HG03378 (cell line): ENCODE results near the gene TMA7.
"Not testable (repeated sequence)": the region's sequence is repeated elsewhere in the genome, so short reads cannot be mapped to it uniquely, and the experiment has no call there.

ENCODE experiments used
- ATAC-seq: cut with Tn5 transposase; IDR thresholded peaks from one replicate; pipeline ENCODE4 v1.9.1; 2021; ENCODE audit warnings: mild to moderate bottlenecking, moderate library complexity; ENCODE audit not compliant: unreplicated experiment

Gene TMA7

DNA sequence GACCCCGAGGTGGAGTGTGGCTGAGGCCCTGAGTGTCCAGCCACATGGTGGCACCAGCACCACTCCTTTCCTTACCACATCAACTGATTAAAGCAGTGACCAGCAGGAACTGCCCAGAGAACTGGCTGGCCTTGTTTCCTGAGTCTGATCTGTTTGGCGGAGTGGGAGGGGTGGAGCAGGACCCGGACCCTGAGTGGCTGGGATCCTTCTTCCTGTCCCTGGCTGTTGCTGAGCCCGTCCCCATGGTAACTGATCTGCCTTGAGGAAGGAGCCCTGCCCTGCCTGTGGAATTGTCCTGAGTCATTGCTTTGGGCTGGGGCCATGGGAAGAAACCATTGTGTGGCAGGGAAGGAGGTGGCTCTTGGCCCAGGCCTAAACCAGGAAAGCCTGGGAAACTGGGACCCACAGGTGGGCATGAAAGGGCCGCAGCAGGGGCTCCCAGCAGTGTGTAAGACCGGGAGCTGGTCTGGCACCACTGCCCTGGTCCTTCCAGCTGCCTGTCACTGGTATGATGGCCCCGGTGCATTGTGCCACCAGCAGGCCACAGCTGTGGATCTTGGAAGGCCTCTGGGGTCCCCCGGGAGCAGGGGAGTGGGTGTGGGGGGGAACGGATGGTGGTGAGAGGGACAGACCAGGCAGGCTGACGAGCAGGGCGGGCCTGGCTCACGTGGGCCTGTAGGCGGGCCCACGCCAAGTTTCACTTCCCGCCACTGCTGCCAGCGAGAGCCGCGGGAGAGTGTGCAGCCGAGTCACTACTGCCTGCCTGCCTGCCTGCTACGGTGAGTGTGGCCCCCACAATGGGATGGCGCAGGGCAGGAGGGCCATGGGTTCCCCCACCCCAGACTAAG, 25.7 kb downstream of the TMA7 start:
- peak; percentile 51 for ATAC-seq

DNA sequence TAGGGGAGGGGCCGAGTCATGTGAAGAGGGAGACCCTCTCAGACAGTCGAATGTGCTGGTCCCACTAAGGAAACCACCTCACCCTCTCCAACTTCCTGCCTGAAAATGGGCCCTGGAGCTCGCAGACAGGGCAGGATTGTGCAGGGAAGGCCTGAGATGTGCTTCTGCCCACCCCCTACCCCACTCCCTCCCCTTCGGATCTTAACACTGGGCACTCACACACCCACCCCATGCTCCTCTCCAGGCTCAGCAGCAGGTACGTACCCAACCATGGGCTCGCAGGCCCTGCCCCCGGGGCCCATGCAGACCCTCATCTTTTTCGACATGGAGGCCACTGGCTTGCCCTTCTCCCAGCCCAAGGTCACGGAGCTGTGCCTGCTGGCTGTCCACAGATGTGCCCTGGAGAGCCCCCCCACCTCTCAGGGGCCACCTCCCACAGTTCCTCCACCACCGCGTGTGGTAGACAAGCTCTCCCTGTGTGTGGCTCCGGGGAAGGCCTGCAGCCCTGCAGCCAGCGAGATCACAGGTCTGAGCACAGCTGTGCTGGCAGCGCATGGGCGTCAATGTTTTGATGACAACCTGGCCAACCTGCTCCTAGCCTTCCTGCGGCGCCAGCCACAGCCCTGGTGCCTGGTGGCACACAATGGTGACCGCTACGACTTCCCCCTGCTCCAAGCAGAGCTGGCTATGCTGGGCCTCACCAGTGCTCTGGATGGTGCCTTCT, 26.5 kb downstream of the TMA7 start:
- no peak for ATAC-seq

DNA sequence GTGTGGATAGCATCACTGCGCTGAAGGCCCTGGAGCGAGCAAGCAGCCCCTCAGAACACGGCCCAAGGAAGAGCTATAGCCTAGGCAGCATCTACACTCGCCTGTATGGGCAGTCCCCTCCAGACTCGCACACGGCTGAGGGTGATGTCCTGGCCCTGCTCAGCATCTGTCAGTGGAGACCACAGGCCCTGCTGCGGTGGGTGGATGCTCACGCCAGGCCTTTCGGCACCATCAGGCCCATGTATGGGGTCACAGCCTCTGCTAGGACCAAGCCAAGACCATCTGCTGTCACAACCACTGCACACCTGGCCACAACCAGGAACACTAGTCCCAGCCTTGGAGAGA, 27.0 kb downstream of the TMA7 start:
- no peak for ATAC-seq

DNA sequence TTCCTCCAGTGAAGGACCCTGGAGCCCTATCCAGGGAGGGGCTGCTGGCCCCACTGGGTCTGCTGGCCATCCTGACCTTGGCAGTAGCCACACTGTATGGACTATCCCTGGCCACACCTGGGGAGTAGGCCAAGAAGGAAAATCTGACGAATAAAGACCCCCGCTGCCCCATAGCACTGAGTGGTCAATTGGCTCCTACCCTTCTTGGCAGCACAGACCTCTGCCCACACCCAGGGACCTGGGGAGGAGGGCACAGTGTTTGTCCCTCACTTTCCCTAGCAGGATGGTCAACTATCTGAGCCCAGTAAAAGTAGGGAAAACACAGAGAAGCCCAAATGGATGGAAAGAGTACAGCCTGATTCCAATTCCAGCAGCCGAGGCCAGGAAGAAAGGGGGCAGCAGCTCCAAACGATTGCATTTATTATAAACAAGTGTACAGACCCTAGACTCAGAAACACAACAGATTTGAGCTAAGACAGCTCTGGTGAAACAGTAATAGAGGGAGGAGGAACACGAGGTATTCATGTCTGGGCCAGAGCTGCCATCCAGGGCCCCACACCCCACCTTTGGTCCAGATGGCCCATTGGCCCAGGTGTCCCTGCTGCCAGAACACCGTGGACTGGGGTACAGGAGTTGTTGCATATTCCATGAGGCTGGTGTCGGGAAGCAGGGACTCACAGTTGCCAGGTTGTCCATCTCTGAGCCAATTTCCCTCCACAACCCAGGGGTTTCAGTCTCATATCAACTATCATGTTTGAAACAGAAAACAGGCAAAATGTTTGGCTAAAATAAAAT, 27.6 kb downstream of the TMA7 start:
- no peak for ATAC-seq

DNA sequence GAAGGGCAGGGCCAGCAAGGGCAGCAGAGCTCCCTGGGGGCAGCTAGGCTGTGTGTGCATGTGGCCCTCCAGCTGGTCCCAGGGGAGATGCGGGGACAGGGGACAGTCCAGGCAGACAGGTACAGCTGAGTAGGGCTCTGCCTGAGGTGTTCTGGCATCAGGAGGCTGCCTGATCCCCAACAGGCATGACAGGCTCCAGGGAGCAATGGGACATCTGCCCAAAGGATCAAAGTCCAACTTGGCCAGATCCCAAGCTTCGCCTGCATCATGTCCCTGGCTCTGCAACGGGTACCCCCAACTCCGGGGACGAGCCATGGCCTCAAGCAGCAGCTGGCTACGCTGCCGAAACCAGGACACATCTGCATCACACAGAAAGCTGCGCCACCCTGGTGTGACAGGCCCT, 28.3 kb downstream of the TMA7 start:
- no peak for ATAC-seq

DNA sequence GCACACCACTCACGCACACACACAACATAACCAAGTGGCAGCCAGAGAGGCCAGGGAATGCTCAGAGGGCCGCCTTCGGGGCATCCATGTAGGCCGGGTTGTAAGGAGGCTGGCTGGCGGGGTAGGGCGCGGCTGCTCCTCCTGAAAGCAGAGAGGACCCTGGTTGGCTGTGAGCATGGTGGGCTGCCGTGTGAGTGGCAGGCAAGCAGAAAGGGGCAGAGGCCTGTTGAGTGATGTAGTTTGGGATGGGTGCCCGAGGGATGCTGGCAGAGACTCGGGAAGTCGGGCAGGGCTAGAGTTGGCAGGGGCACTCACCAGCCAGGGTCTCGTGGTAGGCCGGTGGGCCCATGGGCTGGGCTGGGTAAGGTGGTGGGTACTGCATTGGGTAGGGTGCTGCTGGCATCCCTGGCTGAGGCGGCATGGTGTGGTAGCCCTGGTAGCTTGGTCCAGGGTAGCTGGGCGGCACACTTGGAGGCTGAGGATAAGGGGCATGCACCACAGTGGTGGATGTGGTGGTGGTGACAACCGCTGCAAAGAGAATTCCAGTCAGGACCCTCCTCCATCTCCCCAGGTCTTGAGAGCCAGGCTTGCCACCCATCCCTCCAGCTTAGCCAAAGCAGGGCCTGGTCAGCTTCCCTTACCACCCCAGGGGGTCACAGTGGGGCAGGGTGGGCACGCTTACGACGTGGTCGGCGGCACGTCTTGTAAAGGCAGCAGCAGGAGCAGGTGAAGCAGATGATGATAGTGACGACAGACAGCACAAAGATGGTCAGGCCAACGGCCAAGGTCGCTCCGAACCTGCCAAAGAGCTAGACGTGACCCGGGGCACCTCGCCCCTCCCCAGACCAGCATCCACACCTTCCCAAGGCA, 29.2 kb downstream of the TMA7 start:
- ATAC-seq, result no peak

DNA sequence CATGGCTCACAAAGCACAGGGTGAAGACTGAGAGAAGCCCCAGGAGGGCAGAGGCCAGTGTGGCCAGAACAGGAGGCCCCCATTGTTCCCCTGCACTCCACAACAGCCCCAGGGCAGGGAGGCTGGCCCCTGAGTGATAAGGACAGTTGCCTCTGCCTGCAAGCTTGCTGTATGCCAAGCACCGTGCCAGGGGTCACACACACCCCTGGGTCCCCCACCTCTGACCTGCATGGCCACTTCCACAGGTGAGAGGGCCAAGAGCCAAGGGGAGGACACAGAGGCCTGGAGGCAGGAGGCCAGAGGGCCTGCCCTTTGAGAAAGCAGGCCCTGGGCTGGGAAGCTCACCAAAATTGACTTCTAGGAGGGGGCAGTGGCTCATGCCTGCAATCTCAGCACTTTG, 30.2 kb downstream of the TMA7 start:
- no peak for ATAC-seq

DNA sequence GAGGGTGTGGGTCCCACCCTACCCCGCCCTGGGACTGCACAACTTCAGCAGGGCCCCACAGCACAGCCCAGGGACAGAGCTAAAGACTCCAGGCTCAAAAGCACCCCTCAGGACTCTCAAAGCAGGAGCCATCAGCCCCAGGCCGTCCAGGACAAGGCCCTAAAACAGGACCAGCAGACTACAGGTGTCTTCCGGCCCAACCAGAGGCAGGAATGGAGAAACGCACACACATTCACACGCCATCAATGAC, 32.5 kb downstream of the TMA7 start:
- no peak for ATAC-seq

DNA sequence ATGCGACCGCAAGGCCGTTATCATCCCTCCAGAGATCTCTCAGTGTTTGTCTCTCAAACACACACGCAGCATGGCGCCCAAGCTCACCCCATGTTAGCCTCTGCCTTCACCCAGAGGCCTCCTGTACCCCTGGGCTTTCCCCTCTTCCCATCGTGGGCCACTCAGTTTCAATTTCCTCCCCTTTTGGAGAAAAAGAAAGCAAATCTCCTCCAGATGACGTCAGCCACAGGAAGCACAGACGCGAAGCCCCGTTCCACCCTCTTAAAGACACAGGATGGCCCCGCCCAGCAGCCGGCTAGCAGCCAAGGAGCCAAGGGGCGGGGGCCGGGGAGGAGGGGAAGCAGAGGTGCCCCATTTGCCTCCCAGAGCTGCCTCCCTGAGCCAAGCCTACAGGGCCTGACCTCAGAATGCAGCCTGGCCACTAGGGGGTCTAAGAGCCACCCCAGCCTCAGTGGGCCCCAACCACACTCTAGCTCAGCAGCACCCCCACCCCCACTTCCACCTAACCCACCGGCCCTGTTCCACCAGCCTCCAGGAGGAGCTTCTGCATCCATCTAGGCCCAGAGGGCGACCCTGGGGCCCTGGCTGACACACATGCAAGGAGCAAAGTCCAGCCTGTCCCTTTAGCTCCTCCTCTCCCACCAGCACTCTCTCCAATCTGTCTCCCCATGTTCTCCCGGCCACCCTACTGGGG, 33.0 kb downstream of the TMA7 start:
- peak; percentile 72 for ATAC-seq

DNA sequence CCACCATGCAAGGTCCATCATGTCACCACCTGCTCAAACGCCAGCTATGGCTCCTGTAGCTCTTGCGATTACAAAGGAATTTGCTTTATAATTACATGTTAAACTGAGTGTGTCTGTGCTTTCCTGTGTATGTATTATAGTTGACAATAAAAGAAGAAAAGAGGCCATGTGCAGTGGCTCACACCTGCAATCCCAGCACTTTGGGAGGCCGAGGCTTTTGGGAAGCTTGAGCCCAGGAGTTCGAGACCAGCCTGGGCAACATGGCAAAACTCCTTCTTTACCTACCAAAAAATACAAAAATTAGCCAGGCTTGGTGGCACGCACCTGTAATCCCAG, 33.5 kb downstream of the TMA7 start:
- ATAC-seq, result no peak

DNA sequence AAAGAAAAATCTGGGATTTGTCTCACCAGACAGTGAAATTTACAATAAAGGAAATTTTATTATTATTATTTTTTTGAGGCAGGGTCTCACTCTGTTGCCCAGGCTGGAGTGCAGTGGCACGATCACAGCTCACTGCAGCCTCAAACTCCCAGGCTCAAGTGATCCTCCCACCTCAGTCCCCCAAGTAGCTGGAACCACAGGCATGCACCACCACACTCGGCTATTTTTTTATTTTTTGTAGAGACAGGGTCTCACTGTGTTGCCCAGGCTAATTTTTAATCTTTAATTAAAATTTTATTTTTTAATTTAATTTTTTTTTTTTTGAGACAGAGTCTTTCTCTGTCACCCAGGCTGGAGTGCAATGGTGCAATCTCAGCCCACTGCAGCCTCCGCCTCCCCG, 34.0 kb downstream of the TMA7 start:
- ATAC-seq, result not testable (repeated sequence)

DNA sequence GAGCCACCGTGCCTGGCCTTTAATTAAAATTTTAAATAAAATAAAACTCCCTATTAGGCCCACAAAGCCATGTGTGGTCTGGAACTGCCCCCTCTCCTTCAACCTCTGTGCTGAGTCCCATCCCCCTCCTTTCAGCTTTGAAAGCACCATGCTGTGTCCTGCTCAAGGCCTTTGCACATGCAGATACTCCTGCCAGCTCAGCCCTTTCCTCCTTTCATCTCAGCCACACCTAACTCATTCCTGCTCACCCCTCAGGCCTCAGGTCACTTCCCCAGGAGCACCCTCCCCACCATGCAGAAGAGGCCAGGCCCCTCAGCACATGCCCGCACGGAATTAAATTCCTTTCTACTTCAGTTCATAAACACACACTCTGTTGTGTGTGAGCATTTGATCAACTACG, 34.6 kb downstream of the TMA7 start:
- no peak for ATAC-seq

DNA sequence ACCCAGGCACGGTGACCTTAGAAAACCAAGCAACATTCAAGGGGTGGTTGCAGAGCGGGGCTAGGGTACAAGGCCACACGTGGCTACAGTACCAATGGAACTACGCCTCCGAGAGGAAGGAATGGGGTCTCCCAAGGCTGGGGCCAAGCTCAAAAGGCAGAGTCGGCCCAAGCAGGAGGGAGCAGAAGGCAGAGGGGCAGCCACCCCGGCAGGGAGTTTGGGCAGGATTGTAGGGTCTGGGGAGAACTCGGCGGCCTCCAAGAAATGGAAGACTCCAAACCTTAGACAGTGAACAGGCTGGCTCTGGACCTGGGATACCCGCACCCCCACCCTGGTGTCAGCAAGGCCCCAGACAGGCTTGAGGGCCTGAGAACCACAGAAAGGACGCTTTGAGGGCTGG, 35.1 kb downstream of the TMA7 start:
- ATAC-seq, result no peak

DNA sequence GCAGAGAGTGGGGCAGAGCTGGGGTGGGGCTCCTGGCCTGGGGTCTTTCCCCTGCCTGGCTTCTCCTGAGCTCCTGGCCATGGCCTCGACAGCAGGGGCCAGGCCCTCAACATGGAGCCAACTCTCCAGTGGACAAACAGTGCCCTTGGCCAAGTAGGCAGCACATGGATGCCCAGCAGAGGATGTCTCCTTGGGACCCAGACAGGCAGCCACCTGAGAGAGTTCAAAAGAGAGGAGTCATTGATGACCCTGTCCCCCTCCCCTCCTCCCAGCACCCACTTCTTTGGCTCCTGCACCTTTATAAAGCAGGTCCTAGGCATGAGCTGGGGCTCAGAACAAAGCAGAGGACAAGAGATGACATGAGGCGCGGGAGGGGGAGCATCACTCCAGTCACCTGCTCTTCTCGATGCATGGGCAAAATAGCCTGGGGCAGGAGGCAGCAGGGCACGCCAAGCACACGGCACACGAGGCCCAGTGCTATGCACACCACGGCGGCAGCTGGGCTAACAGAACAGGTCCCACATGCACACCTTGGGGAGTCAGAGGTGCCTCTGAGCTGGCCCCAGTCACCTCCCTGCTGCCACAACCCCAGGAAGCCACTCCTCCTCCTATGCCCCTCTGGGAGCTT, 36.5 kb downstream of the TMA7 start:
- no peak for ATAC-seq

DNA sequence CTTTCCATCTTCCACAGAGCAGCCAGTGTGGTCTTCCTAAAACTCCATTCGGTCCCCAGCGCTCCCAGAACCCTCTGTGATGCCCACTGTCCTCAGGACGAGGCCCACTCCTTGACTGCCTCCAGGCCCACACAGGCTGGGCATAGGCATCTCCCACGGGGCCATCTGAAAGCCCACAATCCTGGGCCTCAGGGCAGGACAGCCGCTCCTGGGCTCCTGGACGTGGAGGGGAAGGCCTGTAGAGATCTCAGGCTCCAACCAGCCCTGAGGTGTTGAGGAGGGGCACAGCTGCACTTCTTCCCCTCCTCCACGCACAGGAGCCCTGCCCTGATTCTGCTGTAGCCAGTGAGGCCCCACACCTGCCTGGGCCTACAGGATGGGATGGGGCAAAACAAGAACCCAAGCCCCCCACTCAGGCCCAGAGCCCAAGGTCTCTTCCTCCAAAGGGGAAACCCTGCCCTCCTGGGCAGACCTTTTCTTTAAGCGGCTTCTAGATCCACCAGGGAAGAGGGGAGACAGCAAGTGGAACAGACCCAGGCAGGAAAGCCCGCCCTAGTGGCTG, 38.0 kb downstream of the TMA7 start:
- ATAC-seq, result no peak

DNA sequence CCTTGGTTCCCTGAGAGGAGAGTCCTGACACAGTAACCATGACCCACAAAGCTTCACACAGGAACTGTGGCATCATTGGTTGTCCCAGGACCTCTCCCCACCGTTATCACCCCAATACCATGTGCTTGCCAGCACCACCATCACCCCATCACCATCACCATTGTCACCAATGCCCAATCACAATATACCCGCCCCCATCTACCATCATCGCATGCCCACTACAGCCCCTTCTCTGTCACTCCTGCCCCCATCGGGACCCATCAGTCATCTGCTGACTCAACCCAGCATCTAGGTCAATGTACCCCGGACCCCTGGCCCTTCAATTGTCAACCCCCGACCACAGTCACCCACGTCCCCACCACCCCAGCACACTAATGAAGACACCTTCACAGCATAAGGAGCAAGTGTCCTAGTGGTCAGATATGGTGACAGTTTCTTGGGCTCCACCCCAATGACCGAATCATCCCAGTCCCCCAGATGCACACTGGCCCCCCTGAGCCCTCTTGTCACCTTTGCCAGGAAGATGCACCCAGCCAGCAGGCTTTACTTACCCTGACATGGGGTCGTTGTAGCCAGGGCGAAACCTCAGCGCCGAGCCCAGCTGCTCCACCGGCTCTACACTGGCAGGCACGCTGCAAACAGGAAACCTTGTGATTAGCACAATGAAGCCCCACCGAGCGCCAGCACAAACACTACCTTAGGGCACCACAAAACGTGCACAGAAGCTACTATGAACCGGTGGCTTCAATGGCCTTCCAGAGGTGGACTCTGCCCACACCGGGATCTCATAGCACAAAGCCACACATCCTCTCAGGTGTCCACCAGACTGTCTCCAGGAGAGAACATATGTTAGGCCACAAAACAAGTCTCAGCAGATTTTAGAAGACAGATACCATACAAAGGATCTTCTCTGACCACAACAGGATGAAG, 38.8 kb downstream of the TMA7 start:
- no peak for ATAC-seq

DNA sequence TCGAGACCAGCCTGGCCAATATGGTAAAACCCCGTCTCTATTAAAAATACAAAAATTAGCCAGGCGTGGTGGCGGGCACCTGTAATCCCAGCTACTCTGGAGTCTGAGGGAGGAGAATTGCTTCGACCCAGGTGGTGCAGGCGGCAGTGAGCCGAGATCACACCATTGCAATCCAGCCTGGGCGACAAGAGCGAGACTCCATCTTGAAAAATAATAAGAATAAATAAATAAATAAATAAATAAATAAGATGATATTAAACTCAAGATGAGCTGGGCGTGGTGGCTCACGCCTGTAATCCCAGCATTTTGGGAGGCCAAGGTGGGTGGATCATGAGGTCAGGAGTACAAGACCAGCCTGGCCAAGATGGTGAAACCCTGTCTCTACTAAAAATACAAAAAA, 40.8 kb downstream of the TMA7 start:
- not testable (repeated sequence) for ATAC-seq

DNA sequence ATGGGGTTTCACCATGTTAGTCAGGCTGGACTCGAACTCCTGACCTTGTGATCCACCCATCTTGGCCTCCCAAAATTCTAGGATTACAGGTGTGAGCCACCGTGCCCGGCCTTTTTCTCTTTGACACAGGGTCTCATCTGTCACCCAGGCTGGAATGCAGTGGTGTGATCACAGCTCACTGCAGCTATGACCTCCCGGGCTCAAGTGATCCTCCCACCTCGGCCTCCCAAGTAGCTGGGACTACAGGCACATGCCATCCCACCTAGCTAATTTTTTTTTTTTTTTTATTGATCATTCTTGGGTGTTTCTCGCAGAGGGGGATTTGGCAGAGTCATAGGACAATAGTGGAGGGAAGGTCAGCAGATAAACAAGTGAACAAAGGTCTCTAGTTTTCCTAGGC, 42.8 kb downstream of the TMA7 start:
- not testable (repeated sequence) for ATAC-seq

DNA sequence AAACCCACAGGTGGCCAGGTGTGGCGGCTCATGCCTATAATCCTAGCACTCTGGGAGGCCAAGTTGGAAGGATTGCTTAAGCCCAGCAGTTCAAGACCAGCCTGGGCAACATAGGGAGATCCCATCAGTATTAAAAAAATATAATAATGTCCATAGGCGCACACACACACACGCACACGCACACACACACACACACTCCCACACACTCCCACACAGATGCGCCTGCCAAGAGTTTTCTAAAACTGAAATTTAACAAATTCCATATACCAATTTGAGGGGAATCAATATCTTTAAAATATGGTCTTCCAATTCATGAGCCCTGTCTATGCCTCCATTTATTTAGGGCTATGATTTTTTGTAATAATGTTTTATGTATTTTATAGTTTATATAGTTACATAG, 46.9 kb downstream of the TMA7 start:
- no peak for ATAC-seq
